Measurements from ENCODE around the gene EP400. TPM values are rescaled to one million over a fixed set of nuclear protein-coding genes. Genes with fewer than 3 reads are reported as not detected.

Gene EP400
- total RNA-seq, 4 donors from 2014 or later, result 20.5 to 33.7 (median 23.4) TPM

DNA sequence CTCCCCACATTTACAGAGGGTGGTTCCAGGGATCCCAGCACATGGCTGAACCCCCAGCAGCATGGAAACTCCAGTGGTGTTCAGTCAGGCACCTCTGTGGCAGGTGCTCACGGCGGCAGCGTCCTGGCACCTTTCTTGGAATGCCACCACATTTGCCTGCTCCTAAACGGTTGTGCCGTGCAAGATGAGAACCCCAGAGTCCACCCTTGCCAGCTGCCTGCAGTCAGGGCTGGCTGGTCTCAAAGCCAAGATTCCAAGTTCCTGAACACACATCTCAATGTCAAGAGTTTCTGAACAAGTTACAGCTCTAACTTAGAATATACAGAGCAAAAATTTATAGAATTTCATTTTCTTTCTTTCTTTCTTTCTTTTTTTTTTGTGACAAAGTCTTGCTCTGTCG lies 155.7 kb downstream of the EP400 start:
- TF ChIP-seq, protein P1, sequence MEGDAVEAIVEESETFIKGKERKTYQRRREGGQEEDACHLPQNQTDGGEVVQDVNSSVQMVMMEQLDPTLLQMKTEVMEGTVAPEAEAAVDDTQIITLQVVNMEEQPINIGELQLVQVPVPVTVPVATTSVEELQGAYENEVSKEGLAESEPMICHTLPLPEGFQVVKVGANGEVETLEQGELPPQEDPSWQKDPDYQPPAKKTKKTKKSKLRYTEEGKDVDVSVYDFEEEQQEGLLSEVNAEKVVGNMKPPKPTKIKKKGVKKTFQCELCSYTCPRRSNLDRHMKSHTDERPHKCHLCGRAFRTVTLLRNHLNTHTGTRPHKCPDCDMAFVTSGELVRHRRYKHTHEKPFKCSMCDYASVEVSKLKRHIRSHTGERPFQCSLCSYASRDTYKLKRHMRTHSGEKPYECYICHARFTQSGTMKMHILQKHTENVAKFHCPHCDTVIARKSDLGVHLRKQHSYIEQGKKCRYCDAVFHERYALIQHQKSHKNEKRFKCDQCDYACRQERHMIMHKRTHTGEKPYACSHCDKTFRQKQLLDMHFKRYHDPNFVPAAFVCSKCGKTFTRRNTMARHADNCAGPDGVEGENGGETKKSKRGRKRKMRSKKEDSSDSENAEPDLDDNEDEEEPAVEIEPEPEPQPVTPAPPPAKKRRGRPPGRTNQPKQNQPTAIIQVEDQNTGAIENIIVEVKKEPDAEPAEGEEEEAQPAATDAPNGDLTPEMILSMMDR (IDR thresholded peaks at IDR 0.05; ENCODE audit: low read depth), result no peak

- TF ChIP-seq, protein P1 (IDR thresholded peaks at IDR 0.05; ENCODE audit: low read depth), result no peak
Observed at GRCh38 chr12:132106921-132107320, 157.2 kb downstream of the EP400 start.

- TF ChIP-seq, protein P1 (IDR thresholded peaks at IDR 0.05; ENCODE audit: low read depth), result no peak
Observed at GRCh38 chr12:132108211-132108832, 158.6 kb downstream of the EP400 start.

- TF ChIP-seq, protein P1 (IDR thresholded peaks at IDR 0.05; ENCODE audit: low read depth), result no peak
Observed at GRCh38 chr12:132109741-132110140, 160.0 kb downstream of the EP400 start.

DNA sequence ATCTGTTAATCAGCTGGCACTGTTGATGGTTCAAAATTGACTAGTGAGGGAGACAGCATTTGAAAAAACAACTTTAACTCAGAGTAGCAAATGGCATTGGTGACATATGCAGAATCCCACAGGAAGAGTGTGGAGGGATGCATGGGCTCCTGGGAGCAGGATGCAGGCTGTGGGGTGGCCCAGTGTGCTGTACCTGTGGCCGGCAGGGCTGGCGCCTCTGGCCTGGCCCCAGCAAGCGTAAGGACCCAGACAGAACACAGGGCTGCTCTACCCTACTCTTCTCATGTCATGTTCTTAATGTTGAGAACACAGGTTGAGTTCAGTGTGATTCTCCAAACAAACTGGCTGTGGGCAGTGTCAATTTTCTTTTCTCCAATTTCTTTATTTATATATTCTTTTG lies 160.9 kb downstream of the EP400 start:
- TF ChIP-seq, protein P1 (IDR thresholded peaks at IDR 0.05; ENCODE audit: low read depth), result no peak

DNA sequence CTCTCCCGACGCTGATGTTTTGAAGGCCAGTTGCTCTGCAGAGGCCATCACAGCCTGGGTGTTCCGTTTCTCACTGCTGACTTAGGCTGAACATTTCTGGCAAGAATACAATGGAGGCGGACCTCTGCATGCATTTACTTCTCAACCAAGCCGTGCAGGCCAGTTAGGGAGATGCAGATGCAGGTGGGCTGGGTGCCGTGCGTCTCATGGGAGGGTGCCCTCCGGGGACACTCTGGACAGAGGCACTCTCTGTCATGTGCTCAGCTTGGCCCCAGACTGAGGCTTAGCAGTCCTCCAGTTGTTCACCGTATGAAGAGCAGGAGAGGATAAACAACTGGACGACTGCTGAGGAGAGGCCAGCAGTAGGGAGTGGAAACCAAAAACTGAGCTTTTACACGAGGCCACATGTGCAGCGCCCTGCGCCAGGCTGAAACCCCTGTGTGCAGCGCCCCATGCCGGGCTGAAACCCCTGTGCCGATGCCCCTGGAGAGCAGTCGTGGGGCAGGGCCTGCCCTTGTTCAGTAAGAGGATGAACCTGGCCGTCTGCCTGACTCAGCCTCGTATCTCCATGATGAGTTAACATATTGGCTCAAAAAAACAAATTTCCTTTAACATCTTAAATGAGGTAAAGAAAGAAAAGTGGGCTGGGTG lies 162.0 kb downstream of the EP400 start:
- TF ChIP-seq, protein P1 (IDR thresholded peaks at IDR 0.05; ENCODE audit: low read depth), result no peak

DNA sequence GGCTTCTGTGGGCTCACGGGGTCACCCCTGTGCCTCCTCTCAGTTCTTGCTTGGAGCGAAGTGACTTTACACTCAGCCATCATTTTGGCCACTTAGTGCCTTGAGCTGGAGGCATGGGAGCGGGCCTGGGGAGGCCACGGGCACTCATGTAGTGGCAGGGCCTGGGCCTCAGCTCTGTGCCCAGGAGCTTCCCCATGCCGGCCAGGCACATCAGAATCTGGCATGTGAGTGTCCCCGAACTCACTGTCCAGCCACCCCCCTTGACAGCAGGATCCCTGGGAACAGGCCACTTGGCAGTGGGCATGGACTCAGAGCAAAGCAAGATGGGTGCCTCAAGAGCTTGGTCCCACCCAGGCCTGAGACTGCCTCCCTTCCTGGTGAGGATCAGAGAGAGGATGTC lies 164.9 kb downstream of the EP400 start:
- TF ChIP-seq, protein P1 (IDR thresholded peaks at IDR 0.05; ENCODE audit: low read depth), result no peak
